Measurements from ENCODE around the gene DUSP8. TPM values are rescaled to one million over a fixed set of nuclear protein-coding genes. Genes with fewer than 3 reads are reported as not detected.

Gene DUSP8
- polyA plus RNA-seq, 1 of the 3 experiments (the other 2 are of a cell fraction), result 2.0 TPM

GRCh38 chr11:1519028-1520010 is 52.8 kb downstream of the DUSP8 start:
- no peak overlapping the region for H2AFZ ChIP-seq (ENCODE audit: low read depth)
- H3K36me3 ChIP-seq (replicated peaks in 1 of 2; ENCODE audit: control insufficient read depth in 1 of 2, insufficient read depth in 2 of 2, low read length in 1 of 2), result no peaks in the 10 kb centered on the region
- peaks cover 99% of the 10 kb centered on the region for H4K20me1 ChIP-seq (ENCODE audit: insufficient read depth)
- no peaks in the 10 kb centered on the region for H3F3A ChIP-seq (replicated peaks; ENCODE audit: insufficient read depth)
- no peak overlapping the region for H3K9ac ChIP-seq
- peaks cover 0 to 18% of the 10 kb centered on the region in 2 experiments; a peak in 1 of 4 replicates for H3K4me1 ChIP-seq (ENCODE audit: control insufficient read depth in 1 of 2, insufficient read depth in 2 of 2, low read depth in 1 of 2, low read length in 1 of 2)
- H3K27me3 ChIP-seq (ENCODE audit: insufficient read depth), result no peaks in the 10 kb centered on the region
- ChIA-PET POLR2A (no interaction called here), CTCF (interaction anchor here (1.0 to 1.2 kb wide), 2 partner anchors 132 to 317 kb away, joined by 3 read pairs; no protein-coding TSS in a partner anchor)
- no peaks in the 10 kb centered on the region for H3K9me3 ChIP-seq
- H3K4me2 ChIP-seq, result no peak overlapping the region
- H3K9me2 ChIP-seq, result no peaks in the 10 kb centered on the region
- peaks cover 70% of the 10 kb centered on the region for H3K79me2 ChIP-seq (ENCODE audit: insufficient read depth)
- DNase-seq, result no peak
- no peak overlapping the region for H3K4me3 ChIP-seq (ENCODE audit: low read depth in 2 of 2, low read length in 1 of 2)
- no peak overlapping the region for H3K27ac ChIP-seq (ENCODE audit: low read depth in 2 of 2, low read length in 1 of 2)
- TF ChIP-seq GATA2 (CRISPR knock-in tag; IDR thresholded peaks at IDR 0.05) (no peak), REST (IDR thresholded peaks at IDR 0.05; ENCODE audit: low read depth, low read length) (peak; percentile 73; the same call in 1 of the 2 replicates)
- 93% methylated on average over 17 of the region's 17 CpGs for WGBS (ENCODE audit: low lambda C conversion rate)

- H3K27me3 ChIP-seq (ENCODE audit: insufficient read depth), result no peaks in the 10 kb centered on the region
- ChIA-PET CTCF (interaction anchor here (0.6 to 1.2 kb wide), 3 partner anchors 9 to 458 kb away, joined by 3 to 4 read pairs (median 3); no protein-coding TSS in a partner anchor), POLR2A (no interaction called here)
- peaks cover 99% of the 10 kb centered on the region for H4K20me1 ChIP-seq (ENCODE audit: insufficient read depth)
- no peak overlapping the region for H2AFZ ChIP-seq (ENCODE audit: low read depth)
- H3K27ac ChIP-seq (ENCODE audit: low read depth in 2 of 2, low read length in 1 of 2), result no peak overlapping the region
- TF ChIP-seq TEAD4 (IDR thresholded peaks at IDR 0.05; ENCODE audit: borderline replicate concordance, insufficient read depth) (no peak), FOXJ3 (CRISPR knock-in tag; IDR thresholded peaks at IDR 0.05) (no peak), TCF12 (IDR thresholded peaks at IDR 0.05) (no peak), POLR2AphosphoS5 (IDR thresholded peaks at IDR 0.05; ENCODE audit: low read depth, low read length) (no peak), JUND (IDR thresholded peaks at IDR 0.05) (no peak), RCOR1 (IDR thresholded peaks at IDR 0.05; ENCODE audit: low read length) (no peak), CHD2 (IDR thresholded peaks at IDR 0.05; ENCODE audit: low read length, partially characterized antibody) (no peak), YY1 (IDR thresholded peaks at IDR 0.05; ENCODE audit: low read depth) (no peak), SMC3 (IDR thresholded peaks at IDR 0.05; ENCODE audit: low read depth, low read length) (no peak)
- TF ChIP-seq, protein P1, sequence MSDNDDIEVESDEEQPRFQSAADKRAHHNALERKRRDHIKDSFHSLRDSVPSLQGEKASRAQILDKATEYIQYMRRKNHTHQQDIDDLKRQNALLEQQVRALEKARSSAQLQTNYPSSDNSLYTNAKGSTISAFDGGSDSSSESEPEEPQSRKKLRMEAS (IDR thresholded peaks at IDR 0.05; ENCODE audit: low read depth), result no peak
- peaks cover 72% of the 10 kb centered on the region for H3K79me2 ChIP-seq (ENCODE audit: insufficient read depth)
- H3K9me3 ChIP-seq, result no peaks in the 10 kb centered on the region
- peaks cover 0 to 26% of the 10 kb centered on the region in 2 experiments; a peak in 1 of 4 replicates for H3K4me1 ChIP-seq (ENCODE audit: control insufficient read depth in 1 of 2, insufficient read depth in 2 of 2, low read depth in 1 of 2, low read length in 1 of 2)
- no peak overlapping the region for H3K4me2 ChIP-seq
- H3K9ac ChIP-seq, result no peak overlapping the region
- WGBS (ENCODE audit: low lambda C conversion rate), result 93% methylated on average over 22 of the region's 23 CpGs
- no peak overlapping the region for H3K4me3 ChIP-seq (ENCODE audit: low read depth in 2 of 2, low read length in 1 of 2)
- no peaks in the 10 kb centered on the region for H3K36me3 ChIP-seq (replicated peaks in 1 of 2; ENCODE audit: control insufficient read depth in 1 of 2, insufficient read depth in 2 of 2, low read length in 1 of 2)
- no peak for DNase-seq
- H3K9me2 ChIP-seq, result no peaks in the 10 kb centered on the region
- no peaks in the 10 kb centered on the region for H3F3A ChIP-seq (replicated peaks; ENCODE audit: insufficient read depth)
Measured at GRCh38 chr11:1518301-1518700, 53.8 kb downstream of the DUSP8 start.
